NCI-H2227 treated with DMSO at 0.1 percent for 48 hours (cell line): ENCODE measurements around the gene TAF11L4.
"Not testable (repeated sequence)": the region's sequence is repeated elsewhere in the genome, so short reads cannot be mapped to it uniquely, and the experiment has no call there.

Experiments
- DNase-seq: peaks from one replicate; lab custom pipeline; 2025; lab: John Stamatoyannopoulos, UW

The TAF11L4 gene

GRCh38 chr5:17521501-17521900 lies at the start of gene TAF11L4:
Gene TAF11L4, plus strand, starts transcription at chr5:17521801.
- not testable (repeated sequence) for DNase-seq

DNA sequence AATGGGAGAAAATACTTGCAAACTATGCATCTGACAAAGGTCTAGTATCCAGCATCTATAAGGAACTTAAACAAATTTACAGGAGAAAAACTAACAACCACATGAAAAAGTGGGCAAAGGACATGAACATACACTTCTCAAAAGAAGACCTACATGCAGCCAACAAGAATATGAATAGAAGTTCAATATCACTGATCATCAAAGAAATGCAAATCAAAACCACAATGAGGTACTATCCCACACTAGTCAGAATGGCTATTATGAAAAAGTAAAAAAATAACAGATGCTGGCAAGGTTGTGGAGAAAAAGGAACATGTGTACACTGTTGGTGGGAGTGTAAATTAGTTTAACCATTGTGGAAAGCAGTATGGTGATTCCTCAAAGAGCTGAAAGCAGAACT lies 46.5 kb upstream of the TAF11L4 start:
- DNase-seq, result not testable (repeated sequence)

DNA sequence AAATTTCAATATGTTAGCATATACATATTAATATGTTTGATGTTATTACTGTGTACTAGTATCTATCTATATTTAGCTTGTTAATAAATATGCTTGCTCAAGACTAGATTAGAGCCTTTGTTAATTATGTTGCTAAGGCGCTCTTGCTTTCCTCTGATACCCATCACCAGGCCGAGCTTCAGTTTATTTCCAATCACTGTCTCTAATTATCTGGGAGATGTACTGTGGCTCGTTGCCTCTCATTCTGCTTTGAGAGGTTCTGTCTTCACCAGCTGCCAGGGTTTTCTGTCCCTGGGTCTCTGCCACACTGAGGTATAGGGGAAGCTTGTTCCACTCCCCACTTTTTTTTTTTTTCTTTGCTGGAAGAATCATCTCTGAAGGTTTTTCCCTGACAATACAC lies 44.6 kb upstream of the TAF11L4 start:
- no peak for DNase-seq

- no peak for DNase-seq
Measured at GRCh38 chr5:17477573-17478265, 43.9 kb upstream of the TAF11L4 start.

DNA sequence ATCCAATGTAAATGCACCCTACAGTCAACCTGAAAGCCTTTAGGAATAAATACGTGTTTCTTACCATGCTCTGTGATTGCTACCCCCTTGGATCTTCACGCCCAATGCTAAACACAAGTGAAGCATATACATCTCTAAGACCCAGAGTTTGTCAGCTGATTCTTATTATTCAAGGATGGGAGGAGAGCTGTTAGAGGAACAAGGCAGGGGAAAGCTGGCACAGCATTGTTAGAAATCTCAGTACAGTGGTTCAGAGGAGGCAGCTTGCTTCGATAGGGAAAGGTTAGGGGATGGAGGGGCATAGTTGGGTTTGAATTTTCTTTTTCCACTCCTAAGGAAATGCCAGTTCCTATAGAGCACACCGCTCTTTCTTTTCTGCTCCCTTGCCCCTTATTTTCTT lies 40.2 kb upstream of the TAF11L4 start:
- DNase-seq, result no peak

- DNase-seq, result no peak
Measured at GRCh38 chr5:17482790-17483189, 38.8 kb upstream of the TAF11L4 start.

DNA sequence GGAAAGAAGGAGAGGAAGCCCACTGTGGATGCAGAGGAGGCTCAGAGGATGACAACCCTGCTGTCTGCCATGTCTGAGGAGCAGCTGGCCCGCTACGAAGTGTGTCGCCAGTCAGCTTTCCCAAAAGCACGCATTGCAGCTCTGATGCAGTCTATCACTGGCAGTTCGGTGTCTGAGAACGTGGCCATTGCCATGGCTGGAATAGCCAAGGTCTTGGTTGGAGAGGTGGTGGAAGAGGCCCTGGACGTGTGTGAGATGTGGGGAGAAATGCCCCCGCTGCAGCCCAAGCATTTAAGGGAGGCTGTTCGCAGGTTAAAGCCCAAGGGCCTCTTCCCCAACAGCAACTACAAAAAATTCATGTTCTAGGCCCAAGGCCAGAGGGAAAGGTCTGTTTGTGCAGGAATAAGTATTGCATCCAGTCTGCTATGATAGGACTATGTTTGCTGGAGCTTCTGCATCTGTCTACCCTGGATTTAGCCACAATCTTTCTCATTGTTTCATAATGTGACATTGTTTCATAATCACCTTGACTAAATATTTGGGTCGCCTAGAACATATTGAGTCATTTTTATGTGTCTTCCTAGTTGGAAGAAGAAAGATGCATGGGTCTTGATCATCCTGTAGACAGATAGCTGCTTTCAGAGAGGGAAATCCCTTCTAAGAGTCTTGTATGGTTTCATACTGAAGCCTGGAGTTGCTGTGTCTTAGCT lies 35.0 kb upstream of the TAF11L4 start:
- not testable (repeated sequence) for DNase-seq

DNA sequence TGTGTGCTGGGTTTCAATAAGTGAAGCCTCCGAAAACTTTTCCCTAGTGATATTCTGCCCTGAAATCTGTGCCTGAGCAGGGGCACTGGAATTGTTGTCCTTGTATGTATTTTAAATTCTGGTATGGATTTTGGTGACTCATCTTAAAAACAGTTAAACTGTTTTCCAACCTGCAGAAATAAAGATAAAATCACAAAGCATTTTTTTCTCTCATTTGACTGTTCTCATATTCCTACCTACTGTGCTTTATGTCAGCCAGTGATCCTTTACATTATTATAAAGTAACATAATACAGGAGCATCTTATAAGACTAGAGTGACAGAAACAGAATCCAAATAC lies 34.5 kb upstream of the TAF11L4 start:
- DNase-seq, result no peak

- DNase-seq, result not testable (repeated sequence)
Measured at GRCh38 chr5:17491257-17491656, 30.3 kb upstream of the TAF11L4 start.

DNA sequence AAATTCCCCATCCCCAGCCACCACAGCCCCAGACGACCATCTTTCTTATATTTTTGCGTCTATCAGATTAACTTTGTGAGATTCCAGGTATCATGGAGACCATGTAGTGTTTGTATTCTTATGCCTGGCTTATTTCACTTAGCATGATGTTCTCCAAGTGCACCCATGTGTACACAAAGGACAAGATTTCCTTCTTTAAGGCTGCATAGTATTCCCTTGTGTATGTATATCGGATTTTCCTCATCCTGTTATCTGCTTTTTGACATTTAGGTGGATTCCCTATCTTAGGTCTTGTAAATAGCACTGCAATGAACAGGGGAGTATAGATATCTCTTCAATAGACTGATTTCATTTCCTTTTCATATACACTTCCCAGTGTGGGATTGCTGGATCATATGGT lies 28.8 kb upstream of the TAF11L4 start:
- no peak for DNase-seq

DNA sequence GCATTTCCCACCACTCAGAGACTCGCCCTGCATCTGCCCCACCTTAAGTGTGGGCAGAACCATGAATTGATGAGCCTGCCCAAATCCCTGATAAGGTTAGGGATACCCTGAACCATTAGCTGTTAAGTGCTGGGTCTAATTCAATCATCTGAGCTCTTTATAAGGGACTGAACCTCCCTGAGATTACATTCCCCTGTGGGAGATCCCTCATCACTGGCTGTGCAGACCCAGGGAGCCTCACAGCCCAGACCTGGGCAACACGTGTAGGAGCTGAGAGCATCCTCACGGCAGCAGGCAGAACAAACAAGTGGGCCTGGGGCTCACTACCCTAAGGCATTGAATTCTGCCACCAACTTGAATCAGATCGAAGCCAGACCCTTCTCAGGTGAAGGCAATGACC lies 24.2 kb upstream of the TAF11L4 start:
- no peak for DNase-seq

DNA sequence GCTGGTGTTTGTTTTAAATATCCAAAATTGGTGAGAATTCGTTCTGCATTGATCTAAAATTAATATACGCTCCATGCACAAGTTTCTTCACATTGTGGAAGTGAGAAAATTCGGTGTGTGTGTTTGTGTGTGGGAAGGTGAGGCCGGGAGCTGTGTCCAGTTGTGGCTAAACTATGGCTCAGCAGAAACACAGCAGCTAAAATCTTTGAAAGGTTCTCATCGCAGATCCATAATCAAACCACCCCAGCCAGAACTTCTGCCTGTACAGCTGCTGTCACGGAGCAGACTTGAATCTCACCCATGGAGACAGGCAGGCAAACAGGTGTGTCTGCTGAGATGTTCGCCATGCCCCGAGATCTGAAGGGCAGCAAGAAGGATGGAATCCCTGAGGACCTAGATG lies 23.7 kb upstream of the TAF11L4 start, which contains the start of gene TAF11L2:
Gene TAF11L2 (plus strand): TSS at position 301 of the 400 bp plus-strand sequence.
- not testable (repeated sequence) for DNase-seq

DNA sequence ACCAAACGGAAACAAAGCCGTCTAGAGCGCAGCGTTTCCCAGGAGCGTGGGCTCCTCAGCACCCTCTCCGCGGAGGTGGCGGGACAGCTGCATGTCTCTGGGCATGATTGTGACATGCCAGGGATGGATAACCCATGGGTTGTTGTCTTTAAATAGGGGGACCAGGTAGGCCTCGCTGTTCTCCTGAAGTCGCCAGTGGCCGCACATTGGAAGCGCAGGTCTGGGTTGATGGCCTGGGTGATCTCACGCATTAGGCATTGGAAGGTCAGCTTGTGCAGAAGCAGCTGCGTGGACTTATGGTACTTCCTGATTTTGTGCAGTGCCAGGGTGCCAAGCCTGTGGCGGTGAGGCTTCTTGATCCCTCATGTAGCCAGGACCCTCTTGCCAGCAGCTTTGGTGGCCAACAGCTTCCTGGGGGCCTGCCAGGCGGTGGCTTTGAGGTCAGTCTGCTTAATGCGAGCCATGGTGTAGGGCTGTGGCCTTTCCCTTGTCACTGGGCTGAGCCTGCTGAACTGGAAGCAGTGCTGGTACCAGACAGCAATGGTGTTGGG lies 9.8 kb upstream of the TAF11L4 start:
- no peak for DNase-seq

GRCh38 chr5:17517526-17517925 lies 4.1 kb upstream of the TAF11L4 start:
- DNase-seq, result not testable (repeated sequence)

GRCh38 chr5:17518067-17518466 lies 3.5 kb upstream of the TAF11L4 start, which contains the start of gene TAF11L3:
Gene TAF11L3, plus strand, starts transcription at chr5:17518367.
- not testable (repeated sequence) for DNase-seq

GRCh38 chr5:17519508-17519907 lies 2.1 kb upstream of the TAF11L4 start:
- not testable (repeated sequence) for DNase-seq

DNA sequence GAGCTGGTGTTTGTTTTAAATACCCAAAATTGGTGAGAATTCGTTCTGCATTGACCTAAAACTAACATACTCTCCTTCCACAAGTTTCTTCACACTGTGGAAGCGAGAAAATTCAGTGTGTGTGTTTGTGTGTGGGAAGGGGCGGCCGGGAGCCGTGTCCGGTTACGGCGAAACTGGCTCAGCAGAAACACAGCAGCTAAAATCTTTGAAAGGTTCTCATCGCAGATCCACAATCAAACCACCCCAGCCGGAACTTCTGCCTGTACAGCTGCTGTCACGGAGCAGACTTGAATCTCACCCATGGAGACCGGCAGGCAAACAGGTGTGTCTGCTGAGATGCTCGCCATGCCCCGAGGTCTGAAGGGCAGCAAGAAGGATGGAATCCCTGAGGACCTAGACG lies 3.3 kb downstream of the TAF11L4 start, which contains the start of gene TAF11L5:
Gene TAF11L5 (plus strand): TSS at position 301 of the 400 bp plus-strand sequence.
- not testable (repeated sequence) for DNase-seq

DNA sequence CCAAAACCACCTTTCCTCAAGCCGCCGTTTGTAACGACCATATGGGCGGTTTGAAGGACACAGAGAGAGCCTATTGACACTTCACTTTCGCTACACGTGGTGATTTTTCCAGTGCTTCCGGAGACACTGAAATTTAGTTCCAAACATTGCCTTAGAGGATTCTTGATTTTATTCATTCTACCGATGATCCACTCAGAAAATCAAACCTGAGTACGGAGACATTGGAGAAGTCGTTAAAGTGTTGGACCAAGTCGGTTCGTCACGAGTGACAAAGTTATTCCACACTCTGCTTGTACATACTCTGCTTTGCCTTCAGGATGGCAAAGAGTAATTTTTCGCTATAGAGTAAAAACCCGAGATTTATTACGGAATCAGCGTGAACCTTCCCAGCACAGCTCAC lies 4.9 kb downstream of the TAF11L4 start:
- not testable (repeated sequence) for DNase-seq

- DNase-seq, result not testable (repeated sequence)
Measured at GRCh38 chr5:17528369-17528768, 6.8 kb downstream of the TAF11L4 start, which contains the start of gene TAF11L6. Gene TAF11L6, plus strand, starts transcription at chr5:17528669.
